Stimulated activated CD8-positive, alpha-beta memory T cell treated with anti-CD3 and anti-CD28 coated beads, Interleukin-7, amount 100 ng/mL, for 1 hour (primary cell): Measurements from ENCODE around the gene YWHAE.
A peak's percentile ranks its signal among the peaks of the same experiment; 100 is the strongest.
"Not testable (repeated sequence)": the region's sequence is repeated elsewhere in the genome, so short reads cannot be mapped to it uniquely, and the experiment has no call there.

ENCODE experiments used
- DNase-seq, 2 donors: peaks; one replicate each; pipeline ENCODE4 v3.0.0-alpha.2; 2020; ENCODE audit warnings: low read depth in 2 of 2

YWHAE gene

DNA sequence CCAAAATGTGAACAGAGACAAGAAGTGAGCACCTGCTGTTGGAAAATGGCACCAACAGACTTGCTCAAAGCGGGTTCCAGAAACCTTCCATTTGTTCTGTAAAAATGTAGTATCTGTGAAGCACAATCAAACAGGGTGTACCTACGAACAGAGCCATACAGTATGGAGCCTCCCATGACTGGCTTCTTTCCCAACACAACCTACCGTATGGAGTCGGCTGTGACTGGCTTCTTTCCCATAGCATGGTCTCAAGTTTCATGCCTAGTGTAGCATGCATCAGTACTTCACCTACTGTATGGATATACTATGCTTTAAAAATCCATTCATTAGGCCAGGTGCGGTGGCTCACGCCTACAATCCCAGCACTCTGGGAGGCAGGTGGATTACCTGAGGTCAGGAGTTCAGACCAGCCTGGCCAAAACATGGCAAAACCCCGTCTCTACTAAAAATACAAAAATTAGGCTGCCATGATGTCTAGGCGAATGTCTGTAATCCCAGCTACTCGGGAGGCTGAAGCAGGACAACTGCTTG is 26.2 kb downstream of the YWHAE start:
- no peak for DNase-seq

- no peak for DNase-seq
Observed at GRCh38 chr17:1372618-1373017, 27.4 kb downstream of the YWHAE start.

- DNase-seq: no peak
Observed at GRCh38 chr17:1371893-1372590, 28.0 kb downstream of the YWHAE start.

- DNase-seq: no peak
Observed at GRCh38 chr17:1368588-1368987, 31.4 kb downstream of the YWHAE start.

- DNase-seq: no peak
Observed at GRCh38 chr17:1367351-1367745, 32.7 kb downstream of the YWHAE start.

DNA sequence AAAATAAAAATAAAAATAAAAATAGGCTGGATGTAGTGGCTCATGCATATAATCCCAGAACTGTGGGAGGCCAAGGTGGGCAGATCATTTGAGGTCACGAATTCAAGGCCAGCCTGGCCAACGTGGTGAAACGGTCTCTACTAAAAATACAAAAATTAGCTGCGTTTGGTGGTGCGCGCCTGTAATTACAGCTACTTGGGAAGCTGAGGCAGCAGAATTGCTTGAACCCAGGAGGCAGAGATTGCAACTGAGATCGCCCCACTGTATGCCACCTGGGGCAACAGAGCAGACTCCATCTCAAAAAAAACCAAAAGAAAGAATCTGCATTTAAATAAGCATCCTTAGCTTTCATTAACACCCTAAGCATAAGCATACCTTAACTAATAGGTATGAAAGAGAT is 33.8 kb downstream of the YWHAE start:
- no peak for DNase-seq

DNA sequence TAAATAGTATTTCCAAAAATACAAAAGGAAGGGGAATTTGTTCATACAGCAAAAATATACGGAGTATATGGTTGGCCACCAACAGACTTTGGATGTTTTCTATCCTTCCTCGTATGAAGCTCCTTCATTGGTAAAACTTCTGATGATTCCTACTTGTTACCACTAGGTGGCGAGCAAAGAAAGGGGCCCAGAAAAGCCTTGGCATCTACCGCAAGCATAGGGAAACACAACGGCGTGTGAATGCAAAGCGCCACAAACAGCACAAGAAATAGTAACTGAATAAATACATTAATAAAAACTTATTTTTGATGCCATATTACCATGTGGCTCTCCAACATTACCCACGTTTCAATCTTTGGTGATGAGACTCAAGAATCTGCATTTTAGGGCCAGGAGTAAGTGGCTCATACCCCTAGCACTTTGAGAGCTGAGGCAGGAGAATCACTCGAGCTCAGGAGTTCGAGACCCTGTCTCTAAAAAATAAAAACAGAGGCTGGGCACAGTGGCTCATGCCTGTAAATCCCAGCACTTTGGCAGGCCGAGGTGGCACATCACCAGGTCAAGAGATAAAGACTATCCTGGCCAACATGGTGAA is 34.5 kb downstream of the YWHAE start:
- peak in 1 of 2 donors; percentile 17 for DNase-seq

DNA sequence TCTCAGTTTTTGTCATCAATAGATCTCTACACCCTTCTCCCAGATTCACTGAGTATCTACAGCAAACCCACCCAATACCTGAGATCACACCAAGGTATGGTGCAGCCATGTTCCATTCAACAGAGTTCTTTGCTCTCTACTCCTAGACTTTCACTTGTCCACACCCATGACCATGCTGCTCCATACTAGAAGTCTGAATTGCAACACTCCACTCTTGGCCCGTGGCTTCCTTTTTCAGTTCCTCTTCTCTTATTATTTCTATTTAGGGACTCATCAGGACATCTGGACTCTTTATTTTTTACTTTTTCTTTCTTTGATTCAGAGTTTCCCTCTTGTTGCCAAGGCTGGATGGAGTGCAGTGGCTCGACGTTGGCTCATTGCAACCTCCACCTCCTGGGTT is 37.1 kb downstream of the YWHAE start:
- no peak for DNase-seq

- DNase-seq: no peak
Observed at GRCh38 chr17:1362065-1362848, 37.8 kb downstream of the YWHAE start.

DNA sequence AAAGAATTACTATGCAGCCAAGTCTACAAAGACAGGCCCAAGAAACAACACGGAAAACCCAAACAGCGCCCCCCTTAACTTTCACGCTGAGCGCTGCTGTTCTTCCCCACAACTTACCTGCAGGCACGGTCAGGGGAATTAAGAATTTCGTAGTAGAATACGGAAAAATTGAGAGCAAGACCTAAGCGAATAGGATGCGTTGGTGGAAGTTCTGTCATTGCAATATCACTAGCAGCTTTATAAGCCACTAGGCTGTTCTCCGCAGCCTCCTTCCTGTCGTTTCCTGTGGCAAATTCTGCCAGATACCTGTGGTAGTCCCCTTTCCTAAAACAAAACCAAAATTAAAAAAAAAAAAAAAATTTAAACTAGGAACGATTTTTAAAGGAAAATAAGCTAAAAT is 39.0 kb downstream of the YWHAE start:
- DNase-seq: peak in 1 of 2 donors; percentile 3

- not testable (repeated sequence) for DNase-seq
Observed at GRCh38 chr17:1360315-1360714, 39.7 kb downstream of the YWHAE start.

DNA sequence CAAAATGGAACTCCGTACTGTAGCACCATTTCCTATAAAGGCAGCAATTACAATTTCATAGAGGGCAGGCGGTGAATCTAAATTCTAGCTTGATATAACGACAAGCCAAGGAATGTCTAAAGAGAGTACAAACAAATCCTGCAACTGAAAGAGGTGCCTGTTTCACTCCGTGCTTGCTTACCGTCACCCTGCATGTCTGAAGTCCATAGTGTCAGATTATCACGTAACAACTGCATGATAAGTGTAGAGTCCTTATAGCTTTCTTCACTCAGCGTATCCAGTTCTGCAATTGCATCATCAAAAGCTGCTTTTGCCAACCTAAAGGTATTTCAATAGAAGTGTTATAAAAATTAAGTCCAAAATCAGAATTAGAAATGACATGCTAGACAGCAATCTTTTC is 46.0 kb downstream of the YWHAE start:
- no peak for DNase-seq

GRCh38 chr17:1352530-1352929 is 47.5 kb downstream of the YWHAE start:
- DNase-seq: not testable (repeated sequence)

DNA sequence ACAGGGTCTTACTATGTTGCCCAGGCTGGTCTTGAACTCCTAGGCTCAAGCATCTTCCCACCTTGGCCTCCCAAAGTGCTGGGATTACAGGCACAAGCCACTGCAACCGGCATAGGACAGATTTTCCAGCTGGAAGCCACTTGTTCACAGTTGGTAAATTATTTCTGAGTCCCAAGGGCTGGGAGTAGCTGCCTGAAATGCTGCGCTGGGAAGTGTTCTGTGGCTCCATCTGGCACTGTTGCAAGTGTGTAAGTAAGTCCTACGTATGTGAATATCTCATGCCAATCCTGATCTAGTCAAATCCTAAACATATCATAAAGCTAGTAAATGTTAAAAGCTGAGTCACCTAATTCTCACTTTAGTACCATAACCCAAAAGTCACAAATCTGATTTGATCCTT is 48.1 kb downstream of the YWHAE start:
- DNase-seq: no peak

DNA sequence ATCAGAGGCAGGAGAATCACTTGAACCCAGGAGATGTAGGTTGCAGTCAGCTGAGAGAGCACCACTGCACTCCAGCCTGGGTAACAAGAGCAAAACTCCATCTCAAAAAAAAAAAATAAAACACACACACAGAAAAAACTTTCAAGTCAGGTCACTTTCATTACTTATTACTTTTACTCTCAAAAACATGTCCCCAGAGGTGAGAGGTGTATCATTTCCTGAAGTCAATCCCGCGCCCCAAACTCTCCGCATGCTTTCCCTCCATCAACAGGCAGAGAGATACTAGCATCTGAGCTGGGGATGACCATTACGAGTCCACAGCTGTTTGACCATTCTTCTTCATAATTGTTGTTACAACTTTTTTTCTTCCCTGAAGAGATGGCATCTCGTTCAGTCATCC is 48.7 kb downstream of the YWHAE start:
- DNase-seq: no peak

- DNase-seq: no peak
Observed at GRCh38 chr17:1347589-1348323, 52.3 kb downstream of the YWHAE start.

DNA sequence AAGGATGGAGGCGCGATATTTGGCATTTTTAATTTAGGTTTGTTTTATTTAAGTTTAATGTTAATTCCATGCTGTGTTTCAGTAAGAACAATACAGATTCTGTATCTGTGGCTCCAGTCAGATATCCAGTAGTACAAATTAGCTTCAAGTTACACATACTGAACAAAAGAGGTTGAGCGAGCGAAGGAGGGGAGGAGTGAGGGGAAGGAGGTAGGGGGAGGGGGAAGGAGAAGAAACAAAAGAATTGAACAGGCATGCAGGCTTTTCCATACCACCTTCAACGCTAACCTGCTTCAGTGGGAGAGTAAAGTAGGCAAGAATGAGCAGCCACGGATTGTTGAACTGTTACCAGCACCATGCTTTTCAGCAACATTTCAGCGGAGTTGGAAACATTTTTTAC is 55.5 kb downstream of the YWHAE start:
- DNase-seq: no peak

DNA sequence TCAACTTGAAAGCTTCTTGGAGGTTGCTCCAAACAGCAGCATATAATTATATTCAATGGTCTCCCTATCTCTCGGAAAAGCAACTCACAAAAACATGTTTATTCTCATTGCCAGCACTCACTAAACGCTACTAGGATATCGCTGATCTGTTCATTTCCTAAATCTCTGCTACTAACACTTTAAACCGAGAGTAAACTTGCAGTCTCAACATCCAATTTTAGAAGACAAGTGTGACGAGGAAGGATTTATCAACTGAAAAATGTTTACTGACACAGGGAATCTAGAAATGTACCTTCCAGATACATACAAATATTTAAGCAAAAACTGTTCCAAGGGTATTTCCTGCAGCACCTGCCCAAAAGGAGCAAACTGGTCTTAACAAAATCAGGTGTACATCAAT is 56.5 kb downstream of the YWHAE start:
- no peak for DNase-seq

- DNase-seq: no peak
Observed at GRCh38 chr17:1340371-1340770, 59.7 kb downstream of the YWHAE start.

GRCh38 chr17:1331708-1332107 is 68.3 kb downstream of the YWHAE start:
- no peak for DNase-seq

- no peak for DNase-seq
Observed at GRCh38 chr17:1329745-1330343, 70.2 kb downstream of the YWHAE start.

- DNase-seq: no peak
Observed at GRCh38 chr17:1328437-1328836, 71.6 kb downstream of the YWHAE start.
